HG03571 (cell line): Measurements from ENCODE around the gene PAX6.

Experiments used
- ATAC-seq: cut with Tn5 transposase; IDR thresholded peaks from one replicate; pipeline ENCODE4 v1.9.1; 2021; ENCODE audit not compliant: unreplicated experiment

The PAX6 gene

DNA sequence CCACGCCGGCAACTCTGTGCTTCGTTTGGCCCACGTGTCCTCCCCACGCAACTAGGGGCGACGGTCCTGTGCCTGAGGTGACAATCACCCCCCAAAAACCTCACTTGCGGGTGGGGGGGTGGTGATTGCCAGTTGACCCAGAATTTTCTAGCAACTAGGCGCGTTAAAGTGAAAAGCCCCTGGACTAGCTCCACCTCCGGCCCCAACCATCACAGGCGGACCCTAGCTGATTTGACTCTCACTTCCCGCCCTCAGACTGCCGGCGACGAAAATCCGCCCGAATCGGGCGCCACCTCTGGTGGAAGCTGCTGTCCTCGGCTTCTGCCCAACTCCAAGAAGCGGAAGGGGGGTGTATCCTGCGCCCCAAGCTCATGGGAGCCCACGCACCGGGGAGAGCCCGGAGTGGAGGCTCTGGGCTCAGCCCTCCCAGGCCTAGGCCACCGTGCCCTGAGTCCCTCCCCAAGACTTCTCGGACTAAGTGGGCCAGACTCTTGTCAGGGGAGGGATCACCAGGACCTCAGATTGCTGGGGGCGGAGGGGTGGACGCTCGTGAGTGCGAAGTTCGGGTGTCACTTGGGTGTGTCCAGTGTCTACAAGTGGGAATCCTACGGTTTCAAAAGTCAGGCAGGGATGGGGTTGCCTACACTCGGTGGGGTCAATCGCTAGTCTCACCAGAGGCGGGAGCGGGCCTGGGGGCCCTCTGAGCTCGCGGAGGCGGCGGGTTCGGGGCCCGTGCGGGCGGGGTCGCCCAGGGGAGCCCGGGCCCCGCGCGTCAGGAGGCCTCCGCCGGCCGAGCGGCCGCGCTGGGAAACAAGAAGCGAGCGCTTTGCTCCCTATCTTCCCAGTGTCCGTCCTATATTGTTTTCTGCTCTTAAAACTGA lies 12.3 kb downstream of the PAX6 start:
- no peak for ATAC-seq

DNA sequence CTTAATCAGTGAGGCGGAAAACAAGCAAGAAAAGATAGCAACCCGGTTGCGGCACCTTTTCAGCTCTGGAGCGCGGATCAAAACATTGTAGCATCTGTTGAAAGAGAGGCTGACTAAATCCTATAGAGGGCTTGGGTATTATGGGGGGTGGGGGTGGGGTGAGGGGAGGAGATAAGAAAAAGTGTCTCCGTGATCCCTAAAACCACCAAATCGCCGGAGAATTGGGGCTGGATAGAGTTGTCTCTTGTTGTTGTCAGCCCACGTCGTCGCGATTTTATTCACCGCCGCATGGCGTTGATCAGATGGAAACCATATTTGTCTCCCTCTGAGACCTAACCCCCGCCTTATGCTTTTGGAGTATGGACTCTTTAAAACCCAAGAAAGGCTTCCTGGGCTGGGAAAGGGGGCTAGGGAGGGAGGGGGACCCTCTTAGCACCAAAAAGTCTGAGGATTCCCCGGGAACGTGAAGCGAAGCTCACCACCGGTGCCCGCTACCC lies 13.0 kb downstream of the PAX6 start:
- ATAC-seq, result no peak

DNA sequence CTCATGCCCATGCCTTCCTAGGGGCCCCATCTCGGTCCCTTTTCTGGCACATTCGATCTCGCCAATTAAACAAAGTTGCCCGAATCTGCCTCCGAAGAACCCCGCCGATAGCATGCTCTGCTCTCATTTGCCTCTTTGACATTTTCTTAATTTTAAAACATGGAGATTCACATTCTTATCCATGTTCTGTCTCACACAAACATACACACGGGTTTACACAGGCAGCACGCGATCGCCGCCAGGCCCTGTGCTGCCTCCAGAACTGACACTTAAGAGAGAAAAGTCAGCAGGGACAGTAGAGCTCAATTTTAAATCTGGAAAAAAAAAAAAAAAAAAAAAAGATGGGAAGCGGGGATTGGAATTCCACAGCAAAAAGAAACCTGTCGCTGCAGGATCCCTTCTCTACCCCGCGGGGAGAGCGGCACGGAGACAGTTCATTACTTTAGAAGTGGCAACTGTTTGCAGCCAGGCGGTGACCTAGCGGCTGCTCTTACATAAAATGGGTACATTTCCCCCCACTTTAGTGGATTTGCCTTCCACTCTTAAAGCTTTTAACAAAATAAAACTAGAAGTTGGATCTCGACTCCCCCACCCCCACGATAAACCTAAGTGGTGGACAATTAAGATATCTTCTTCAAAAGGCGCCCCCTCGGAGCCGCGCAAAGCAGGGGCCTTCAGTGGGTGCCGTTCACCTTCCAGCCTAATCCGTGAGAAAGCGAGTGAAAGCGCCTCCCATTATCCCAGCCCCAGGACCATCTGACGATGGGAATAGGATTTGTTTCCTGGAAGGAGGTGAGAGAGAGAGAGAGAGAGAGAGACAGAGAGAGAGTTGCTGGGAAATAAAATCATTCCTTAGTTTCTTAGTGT lies 13.7 kb downstream of the PAX6 start:
- ATAC-seq, result no peak

DNA sequence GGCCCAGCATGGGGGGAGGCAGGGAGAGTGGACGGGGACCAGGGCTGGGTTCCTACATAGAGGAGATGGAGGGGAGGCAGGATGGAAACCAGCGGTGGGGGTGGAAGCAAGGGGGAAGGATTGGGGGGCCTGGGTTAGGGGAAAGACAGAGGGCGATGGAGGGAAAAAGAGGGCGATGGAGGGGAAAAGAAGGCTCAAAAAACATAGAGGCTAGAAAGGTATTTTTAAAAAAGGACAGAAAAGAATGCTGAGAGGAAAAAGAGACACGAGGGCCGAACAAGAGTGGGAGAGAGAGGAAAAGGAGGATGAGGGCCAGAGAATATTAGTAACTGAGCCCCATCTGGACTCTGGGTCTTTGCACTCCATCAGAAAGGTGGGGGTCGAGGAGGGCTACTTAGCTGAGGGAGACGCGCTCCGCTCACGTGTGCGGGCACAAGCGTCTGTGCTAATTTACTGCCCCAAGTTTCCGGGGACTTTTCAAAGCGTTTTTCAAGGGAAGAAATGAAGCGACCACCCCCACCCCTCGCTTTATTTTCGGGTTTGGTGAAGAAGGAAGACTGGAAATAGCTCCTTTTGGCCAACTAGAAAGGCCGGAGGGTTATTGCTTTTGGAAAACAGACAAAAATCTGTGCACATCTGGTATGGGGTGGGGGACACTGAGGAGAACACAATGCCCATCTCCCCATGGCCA lies 14.5 kb downstream of the PAX6 start:
- no peak for ATAC-seq

DNA sequence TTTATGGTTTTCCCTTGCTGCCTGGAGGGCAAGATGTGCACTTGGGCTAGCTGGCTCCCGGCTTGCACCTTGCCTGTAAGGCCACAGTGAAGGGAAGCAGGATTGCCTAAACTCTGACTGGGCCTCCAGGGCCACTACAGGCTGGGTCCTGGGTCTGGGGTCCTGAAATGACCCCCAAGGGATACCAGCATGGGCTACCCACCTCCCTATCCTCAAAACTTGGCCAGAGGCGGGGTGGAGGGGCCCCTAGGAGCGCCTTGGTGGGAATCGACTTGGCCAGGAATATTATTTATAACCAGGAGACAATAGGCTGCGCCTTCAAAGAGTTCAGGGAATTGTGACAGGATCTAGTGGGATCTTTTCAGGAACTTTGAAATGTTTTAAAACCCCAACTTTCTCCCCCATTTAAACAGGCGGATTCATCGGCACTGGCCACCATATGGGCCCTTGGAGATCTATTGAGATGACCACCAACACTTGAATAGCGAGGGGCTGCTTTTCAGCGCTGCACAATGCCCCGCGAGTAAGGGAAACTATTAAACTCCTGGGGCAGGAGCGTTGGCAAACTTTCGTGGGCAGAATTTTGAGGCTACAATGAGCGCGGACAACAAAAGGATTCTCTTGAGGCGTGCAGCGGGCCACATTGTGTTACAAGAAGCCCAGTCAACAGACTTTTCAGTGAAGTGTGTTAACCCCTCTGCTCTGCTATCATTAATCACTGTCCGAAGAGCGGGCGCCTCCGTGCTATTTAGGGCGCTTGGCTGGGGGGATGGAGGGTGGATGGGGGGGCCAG lies 15.2 kb downstream of the PAX6 start:
- no peak for ATAC-seq

DNA sequence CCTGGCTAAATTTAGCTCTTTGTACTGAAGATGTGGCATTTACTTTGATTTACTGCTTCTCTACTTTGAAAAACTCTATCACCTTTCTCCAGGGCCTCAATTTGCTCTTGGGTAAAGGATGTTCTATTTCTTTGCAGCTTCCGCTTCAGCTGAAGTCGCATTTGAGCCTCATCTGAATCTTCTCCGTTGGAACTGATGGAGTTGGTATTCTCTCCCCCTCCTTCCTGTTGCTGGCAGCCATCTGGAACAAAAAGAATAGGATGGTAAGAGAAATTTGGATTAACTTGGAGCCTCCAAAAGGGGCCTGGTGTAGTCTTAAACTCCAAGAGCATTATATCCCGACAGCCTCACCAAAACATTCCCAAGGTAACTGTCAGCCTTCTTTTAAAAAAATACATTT lies 16.6 kb downstream of the PAX6 start:
- no peak for ATAC-seq

DNA sequence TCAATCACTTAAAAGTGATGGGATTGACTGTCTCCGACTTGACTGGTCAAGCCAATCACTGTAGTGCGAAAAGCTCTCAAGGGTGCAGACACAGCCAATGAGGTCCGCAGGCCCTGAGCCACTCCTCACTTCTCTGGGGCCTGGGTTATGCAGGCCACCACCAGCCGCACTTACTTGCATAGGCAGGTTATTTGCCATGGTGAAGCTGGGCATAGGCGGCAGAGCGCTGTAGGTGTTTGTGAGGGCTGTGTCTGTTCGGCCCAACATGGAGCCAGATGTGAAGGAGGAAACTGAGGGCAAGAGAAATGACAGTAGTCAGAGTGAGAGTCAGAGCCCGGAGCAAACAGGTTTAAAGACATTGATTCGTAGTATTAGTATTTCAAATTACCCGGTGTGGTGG lies 17.9 kb downstream of the PAX6 start:
- no peak for ATAC-seq

DNA sequence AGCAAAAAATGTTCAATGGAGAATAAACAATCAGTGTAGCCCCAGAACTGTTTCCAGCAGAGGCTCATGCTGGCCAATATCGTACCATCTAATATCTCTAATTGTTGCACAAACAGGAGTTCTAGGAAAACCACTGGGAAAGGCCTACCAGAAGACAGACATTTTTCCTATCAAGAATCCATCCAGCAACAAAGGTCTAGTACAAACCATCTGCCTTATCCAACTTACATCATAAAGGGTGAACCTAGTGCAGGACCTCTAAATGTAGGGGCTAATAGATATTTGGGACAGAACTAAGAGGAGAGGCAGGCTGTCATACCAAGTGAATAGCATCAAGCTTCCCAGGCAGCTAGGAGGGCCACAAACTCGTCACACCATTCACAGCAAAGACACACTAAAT lies 18.7 kb downstream of the PAX6 start:
- no peak for ATAC-seq

DNA sequence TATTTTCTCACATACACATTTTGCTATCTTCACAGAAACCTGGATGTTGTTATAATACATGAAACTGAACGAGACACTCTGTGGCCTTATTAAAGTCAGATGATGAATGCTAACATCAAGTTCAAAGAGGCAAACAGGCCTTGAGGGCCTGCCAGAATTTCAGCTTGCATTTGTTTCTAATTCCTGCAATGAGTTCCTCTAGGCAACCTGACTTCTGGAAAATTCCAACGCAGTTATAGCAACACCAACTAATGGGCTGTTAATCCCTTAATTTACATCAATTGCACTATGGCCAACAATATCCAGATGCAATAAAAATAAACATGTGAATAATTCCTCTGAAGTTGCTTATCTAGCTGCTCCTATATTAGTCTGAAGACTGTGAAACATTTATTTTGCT lies 19.1 kb downstream of the PAX6 start:
- no peak for ATAC-seq

DNA sequence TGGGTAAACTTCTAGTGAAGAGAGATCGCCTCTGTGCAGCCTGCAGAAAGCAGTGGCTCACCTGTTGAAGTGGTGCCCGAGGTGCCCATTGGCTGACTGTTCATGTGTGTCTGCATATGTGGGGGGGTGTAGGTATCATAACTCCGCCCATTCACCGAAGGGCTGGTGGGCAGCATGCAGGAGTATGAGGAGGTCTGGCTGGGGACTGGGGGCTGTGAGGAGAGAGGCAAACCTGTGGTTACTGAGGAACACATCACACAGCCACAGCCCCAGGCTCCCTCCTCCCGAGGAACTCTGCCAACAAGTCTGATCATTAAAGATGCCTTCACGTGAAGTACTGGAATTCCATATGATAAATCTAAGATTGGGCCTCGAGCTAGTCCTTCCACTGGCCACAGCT lies 20.5 kb downstream of the PAX6 start:
- no peak for ATAC-seq

DNA sequence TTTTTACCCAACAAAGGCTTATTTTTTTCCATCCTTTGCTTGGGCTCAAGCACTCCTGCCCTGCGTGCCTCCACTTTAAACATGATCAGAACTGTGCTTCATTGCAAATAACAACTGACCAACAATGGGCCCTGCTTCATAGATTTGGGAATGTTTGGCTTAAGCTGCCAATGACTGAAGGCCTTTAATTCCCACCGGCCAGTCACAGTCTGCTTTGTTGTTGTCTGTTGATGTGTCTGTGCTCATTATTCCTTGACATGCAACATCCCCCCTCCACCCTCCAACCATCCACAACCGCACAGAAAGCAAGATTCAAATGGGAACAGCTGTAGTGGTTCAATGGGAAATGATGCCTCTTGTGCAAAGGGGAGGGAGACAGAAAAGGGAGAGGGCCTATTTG lies 23.0 kb downstream of the PAX6 start:
- ATAC-seq, result no peak

DNA sequence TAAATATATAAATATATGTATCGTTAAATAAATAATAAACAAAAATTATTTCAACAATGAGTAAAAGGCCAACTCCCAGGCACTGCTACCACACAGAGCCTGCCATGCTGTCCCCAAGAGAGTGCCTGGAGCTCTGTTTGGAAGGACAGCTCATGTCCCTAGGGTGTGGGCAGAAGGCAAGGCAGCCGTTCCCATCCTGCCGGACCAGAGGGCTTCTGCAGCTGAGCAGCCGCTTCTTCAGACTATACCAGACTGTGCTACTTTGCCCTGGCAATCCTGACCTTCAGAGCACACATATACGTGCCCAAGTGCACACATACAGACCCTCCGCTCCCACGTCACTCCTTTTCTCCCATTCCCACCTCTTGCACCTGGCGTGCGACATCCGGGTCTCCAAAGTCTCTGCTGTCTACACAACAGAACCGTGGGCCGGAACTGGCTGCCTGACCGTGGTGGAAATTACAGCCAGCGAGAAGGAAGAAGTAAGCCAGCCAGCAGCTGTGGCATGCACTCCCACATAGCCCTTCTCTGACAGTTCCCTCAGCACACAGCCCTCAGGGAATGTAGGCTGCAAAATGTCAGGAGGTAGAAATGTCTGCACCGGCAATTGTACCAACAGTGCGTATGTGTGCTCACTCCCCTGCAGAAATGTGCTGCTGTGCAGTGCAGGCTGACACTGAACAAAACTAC lies 24.0 kb downstream of the PAX6 start:
- ATAC-seq, result no peak

DNA sequence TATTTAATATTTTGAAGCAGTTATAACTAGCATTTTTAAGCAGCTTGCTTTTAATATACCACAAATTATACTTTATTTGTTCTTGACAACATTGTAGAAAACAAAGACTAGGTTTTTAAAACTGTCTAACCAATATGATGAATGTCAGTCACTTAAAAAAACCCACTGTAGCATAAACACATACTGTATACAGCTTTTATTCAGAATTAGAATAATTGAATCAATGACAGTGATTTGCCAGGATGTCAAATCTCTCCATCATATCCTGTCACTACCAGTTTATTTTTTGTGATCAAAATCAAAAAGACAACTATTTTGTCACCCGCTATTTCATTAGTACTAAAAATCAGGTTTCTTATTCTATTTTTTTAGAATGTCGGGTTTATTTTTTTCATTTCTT lies 26.5 kb downstream of the PAX6 start:
- ATAC-seq, result no peak

DNA sequence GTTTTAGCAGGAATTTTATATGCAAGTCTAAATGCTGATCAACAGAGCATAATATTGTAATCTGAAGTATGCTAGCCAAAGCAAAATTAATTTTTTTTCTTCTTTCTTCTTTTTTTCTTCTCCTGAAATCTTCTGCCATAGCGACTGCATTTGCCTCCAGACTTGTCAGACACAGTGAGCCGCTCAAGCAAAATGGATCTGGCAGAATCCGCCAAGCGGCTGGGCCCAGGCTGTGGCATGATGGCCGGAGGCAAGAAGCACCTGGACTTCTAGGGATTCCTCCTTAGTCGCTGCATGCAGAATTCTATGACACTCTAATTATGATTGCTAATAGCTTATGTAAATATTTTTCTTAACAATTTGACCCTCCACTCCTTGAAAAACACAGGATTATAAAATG lies 27.9 kb downstream of the PAX6 start:
- ATAC-seq, result no peak

DNA sequence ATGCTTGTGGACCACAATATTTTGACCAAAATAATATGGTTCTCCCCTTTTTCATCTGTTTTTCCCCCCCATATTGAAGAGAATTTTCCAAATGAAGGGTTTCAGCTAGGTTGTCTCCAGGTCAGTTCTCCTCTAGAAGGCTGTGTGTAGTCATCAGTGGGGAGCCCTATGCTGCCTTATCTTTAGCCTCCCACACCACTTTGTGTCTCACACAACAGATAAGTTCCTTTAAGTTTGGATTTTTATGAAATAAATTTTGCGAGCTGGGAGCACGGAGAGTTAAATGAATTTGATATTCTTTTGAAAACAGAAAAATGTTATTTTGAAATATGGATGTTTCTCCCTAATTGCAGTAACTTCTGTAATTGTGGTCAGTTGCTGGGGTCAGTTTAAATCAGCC lies 28.9 kb downstream of the PAX6 start:
- ATAC-seq, result no peak

DNA sequence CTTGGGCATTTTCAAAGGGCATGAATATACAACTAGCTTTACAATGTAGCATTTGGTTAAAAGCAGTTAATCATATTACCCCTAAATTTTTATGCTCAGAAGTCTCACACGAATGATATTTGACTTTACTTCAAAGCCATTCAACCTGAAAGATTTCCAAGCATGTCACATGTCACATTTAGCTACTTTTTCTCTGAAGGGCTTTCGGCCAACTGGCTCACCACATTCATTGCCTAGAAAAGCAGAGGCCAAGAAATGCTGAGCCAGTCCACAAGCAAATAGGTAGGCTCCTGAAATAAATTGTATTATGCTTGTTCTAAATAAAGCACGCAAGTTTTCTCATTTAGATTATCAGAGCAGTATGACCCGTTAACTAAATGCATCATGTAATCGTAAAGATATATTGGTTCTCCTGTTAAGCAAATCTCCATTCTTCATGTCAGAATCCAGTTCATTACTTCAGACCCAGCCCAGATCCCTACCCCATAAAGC lies 30.6 kb downstream of the PAX6 start:
- ATAC-seq, result no peak

DNA sequence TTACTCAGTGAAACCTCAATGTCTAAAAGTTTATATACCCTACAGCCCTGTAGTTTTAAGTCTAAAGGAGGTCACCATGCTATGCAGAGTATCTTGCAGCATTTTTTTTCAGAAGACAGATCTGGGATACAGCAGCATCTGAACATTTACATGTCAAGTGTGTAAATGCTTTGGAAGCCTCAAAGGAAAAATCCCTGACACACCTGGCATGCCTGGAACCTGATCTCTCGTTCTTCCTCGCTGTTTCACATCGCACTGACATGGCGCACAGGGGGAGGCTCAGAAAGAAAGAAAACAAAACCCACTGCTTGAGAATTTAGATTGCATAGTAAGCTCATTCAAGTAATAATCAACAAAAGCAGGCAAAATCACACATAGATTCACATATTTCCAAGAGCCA lies 31.0 kb downstream of the PAX6 start:
- no peak for ATAC-seq

DNA sequence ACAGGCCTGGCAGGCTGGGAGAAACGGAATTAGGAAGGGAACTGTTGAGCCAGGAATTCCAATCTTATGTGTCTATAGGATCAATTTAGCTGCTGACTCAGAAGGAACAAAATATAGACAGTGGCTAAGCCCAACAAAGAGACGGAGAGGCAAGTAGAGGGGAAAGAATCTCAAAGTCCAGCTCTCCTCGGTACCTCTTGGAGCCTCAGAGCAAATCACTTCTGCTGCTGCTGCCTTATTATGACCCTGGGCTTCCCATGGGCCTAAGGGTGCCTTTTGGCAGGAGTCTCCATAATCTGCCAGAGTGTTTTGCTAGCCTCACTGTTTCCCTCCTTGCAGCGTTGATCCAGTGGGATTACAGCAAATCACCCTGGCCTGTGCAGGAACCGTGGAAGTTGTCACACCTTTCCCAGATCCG lies 31.7 kb downstream of the PAX6 start:
- no peak for ATAC-seq

DNA sequence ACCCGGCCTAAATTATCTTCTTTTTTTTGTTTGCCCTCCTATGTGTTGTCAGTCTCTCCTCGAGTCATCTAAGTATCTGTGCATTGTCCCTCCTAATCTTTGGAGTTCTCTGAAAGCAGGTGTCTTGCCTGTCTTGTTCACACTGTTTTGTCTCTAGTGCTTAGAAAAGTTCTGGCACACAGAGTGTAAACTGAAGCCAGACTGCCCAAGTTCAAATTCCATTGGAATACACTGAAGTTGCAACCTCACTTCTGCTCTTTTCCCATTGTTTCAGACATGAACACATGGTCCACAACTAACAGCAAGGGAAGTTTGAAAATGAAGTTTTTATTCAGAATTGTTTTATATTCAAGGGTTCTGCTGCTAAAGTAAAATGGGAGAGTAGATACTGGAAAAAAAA lies 38.7 kb downstream of the PAX6 start:
- ATAC-seq, result no peak
